Body of pancreas (tissue), 4 donors: ENCODE data around the gene PRKG1. TPM values are rescaled to one million over a fixed set of nuclear protein-coding genes. Genes with fewer than 3 reads are reported as not detected.

Experiments
- ATAC-seq: fragments of 150-250 bp; one replicate; pipeline ENCODE4 v1.9.1; 2016
- DNase-seq, 4 donors: peaks; one replicate each; pipeline ENCODE4 v3.0.0-alpha.2; 2019
- H3K27ac ChIP-seq, 4 donors: fragments of 200-600 bp; sonication (generic); 1 replicate in 3 of 4; 2 replicates in 1 of 4; pipeline versions ENCODE4 v1.5.1 to v1.6.1; 2016 to 2019; ENCODE audit warnings: mild to moderate bottlenecking in 1 of 4, mixed read lengths in 1 of 4, moderate library complexity in 1 of 4
- H3K27me3 ChIP-seq, 2 donors: fragments of 200-600 bp; sonication (generic); one replicate each; pipeline ENCODE4 v1.6.0; 2016; ENCODE audit warnings: mild to moderate bottlenecking in 1 of 2
- H3K36me3 ChIP-seq, 2 donors: fragments of 200-600 bp; sonication (generic); replicated peaks in 1 of 2; 2 replicates each; pipeline ENCODE4 v1.5.1; 2016; ENCODE audit warnings: low read depth in 2 of 2; ENCODE audit not compliant: insufficient read depth in 1 of 2
- H3K4me1 ChIP-seq: fragments of 200-600 bp; sonication (generic); one replicate; pipeline ENCODE4 v1.6.0; 2016
- H3K4me3 ChIP-seq, 2 donors: fragments of 200-600 bp; sonication (generic); 1 replicate in 1 of 2; 2 replicates in 1 of 2; pipeline ENCODE4 v1.5.1; 2016 to 2019
- H3K9me3 ChIP-seq, 3 donors: fragments of 200-600 bp; sonication (generic); 1 replicate in 2 of 3; 2 replicates in 1 of 3; pipeline ENCODE4 v1.5.1; 2016
- POLR2A ChIP-seq, 3 donors: fragments of 450-650 bp; IDR thresholded peaks; one replicate each; pipeline ENCODE4 v1.6.1; 2016; ENCODE audit warnings: antibody characterized with exemption in 3 of 3, mild to moderate bottlenecking in 2 of 3
- WGBS, 2 donors: methylation state at CpG; one replicate each; pipeline ENCODE4 v1.1.5; 2017; 5-methylcytosine and 5-hydroxymethylcytosine counted together
- intact Hi-C: fragments of 100-400 bp; cut with DNase I; formaldehyde crosslinking; loops from one replicate; pipeline ENCODE4 v1.15.1; 2023
- total RNA-seq, 2 donors: library from RNA; depleted of rRNA; stranded (reverse); fragments of >200 nt; gene quantifications; one replicate each; pipeline ENCODE4 v1.1.0, GENCODE V29; 2016
- TF ChIP-seq, protein P1 (sequence below), 7 experiments: fragments of 450-650 bp in 4 of 7; fragments of 200-600 bp in 3 of 7; sonication (generic) in 3 of 7; IDR thresholded peaks; one replicate each; pipeline ENCODE4 v1.5.1; 2016 to 2019; ENCODE audit warnings: antibody characterized with exemption in 7 of 7

The PRKG1 gene
- total RNA-seq, 2 donors from 2014 or later = 14.2 to 18.9 TPM

GRCh38 chr10:51653025-51653424, 578.7 kb downstream of the PRKG1 start:
- no peaks in the 10 kb centered on the region for H3K9me3 ChIP-seq
- H3K36me3 ChIP-seq = no peaks in the 10 kb centered on the region
- H3K4me3 ChIP-seq = no peak overlapping the region
- H3K27me3 ChIP-seq = no peaks in the 10 kb centered on the region
- intact Hi-C loops = no loop called here
- DNase-seq = no peak
- H3K4me1 ChIP-seq = no peaks in the 10 kb centered on the region
- TF ChIP-seq POLR2A (IDR thresholded peaks at IDR 0.05) = no peak
- TF ChIP-seq, protein P1, sequence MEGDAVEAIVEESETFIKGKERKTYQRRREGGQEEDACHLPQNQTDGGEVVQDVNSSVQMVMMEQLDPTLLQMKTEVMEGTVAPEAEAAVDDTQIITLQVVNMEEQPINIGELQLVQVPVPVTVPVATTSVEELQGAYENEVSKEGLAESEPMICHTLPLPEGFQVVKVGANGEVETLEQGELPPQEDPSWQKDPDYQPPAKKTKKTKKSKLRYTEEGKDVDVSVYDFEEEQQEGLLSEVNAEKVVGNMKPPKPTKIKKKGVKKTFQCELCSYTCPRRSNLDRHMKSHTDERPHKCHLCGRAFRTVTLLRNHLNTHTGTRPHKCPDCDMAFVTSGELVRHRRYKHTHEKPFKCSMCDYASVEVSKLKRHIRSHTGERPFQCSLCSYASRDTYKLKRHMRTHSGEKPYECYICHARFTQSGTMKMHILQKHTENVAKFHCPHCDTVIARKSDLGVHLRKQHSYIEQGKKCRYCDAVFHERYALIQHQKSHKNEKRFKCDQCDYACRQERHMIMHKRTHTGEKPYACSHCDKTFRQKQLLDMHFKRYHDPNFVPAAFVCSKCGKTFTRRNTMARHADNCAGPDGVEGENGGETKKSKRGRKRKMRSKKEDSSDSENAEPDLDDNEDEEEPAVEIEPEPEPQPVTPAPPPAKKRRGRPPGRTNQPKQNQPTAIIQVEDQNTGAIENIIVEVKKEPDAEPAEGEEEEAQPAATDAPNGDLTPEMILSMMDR (IDR thresholded peaks at IDR 0.05) = no peak
- no peak for ATAC-seq
- no peak overlapping the region for H3K27ac ChIP-seq

DNA sequence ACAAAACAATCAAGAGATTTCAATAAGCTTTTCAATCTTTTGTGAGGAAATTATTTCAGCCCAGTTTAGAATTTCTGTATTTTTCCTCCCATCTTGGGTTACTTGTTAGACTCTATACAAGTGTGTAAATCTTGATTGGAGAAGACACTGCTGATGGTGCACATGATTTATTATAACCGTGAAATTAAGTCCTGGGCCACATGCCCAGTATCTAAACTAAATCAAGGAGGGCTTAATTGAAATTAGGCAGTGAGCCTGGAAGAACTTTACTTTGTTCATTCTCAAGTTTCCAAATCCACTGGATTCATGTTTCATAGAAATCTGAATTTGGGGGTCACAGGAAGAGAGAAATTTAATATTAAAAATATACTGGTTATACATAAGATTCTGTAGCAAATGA, 580.6 kb downstream of the PRKG1 start:
- WGBS, 2 donors = 37 to 83% methylated on average over 1 of the region's 1 CpG
- intact Hi-C loops = no loop called here
- DNase-seq = no peak
- no peak for ATAC-seq
- no peak overlapping the region for H3K27ac ChIP-seq
- H3K4me1 ChIP-seq = no peaks in the 10 kb centered on the region
- H3K27me3 ChIP-seq = no peaks in the 10 kb centered on the region
- no peaks in the 10 kb centered on the region for H3K36me3 ChIP-seq
- no peak overlapping the region for H3K4me3 ChIP-seq
- H3K9me3 ChIP-seq = no peaks in the 10 kb centered on the region
- no peak for TF ChIP-seq POLR2A (IDR thresholded peaks at IDR 0.05)
- TF ChIP-seq, protein P1 (IDR thresholded peaks at IDR 0.05) = no peak

DNA sequence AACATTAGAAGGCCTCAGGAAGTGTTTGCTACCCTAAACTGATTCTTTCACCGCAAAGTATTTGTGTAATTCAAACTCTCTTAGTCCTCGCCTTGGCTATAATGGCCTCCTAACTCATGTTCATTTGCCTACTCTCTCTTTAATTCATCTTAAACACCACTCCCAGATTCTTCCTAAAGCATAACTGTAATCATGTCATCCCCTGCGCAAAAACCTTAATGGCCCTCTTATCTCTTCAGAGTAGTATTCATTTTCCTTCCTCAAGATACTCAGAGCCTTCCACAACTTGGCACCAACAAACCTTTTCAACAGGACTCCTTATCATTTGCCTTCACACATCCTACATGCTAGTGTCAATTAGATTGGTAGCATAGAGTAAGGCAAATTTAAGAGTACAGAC, 582.2 kb downstream of the PRKG1 start:
- Histone ChIP-seq H3K27me3 (no peaks in the 10 kb centered on the region), H3K4me1 (no peaks in the 10 kb centered on the region), H3K36me3 (no peaks in the 10 kb centered on the region), H3K9me3 (no peaks in the 10 kb centered on the region), H3K27ac (no peak overlapping the region), H3K4me3 (no peak overlapping the region)
- no peak for DNase-seq
- no peak for TF ChIP-seq POLR2A (IDR thresholded peaks at IDR 0.05)
- TF ChIP-seq, protein P1 (IDR thresholded peaks at IDR 0.05) = no peak
- intact Hi-C loops = no loop called here
- 90 to 92% methylated on average over 3 of the region's 3 CpGs for WGBS, 2 donors
- ATAC-seq = no peak

DNA sequence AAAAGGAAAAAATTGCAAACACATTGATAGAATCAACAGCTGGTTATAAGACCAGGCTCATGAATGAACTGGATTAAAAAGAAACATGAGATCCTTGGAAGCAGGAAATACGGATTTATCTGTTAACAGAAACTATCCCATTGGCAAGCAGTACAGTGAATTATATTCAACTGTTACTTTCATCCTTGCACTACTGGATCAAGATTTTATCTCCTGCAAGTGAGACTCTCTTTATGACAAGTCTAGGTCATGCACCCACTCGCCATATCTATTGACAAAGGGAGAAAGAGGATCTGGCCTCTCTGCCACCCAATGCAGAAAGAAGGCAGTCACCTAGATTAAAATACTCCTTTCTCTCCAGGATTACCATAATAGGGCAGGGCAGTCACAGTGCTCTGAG, 583.7 kb downstream of the PRKG1 start:
- Histone ChIP-seq H3K27me3 (no peaks in the 10 kb centered on the region), H3K36me3 (no peaks in the 10 kb centered on the region), H3K4me1 (no peaks in the 10 kb centered on the region), H3K4me3 (no peak overlapping the region), H3K27ac (no peak overlapping the region), H3K9me3 (no peaks in the 10 kb centered on the region)
- TF ChIP-seq, protein P1 (IDR thresholded peaks at IDR 0.05) = no peak
- no peak for DNase-seq
- no peak for ATAC-seq
- 73 to 74% methylated on average over 2 of the region's 2 CpGs for WGBS, 2 donors
- intact Hi-C loops = no loop called here

- H3K27ac ChIP-seq = no peak overlapping the region
- 89 to 93% methylated on average over 1 of the region's 1 CpG for WGBS, 2 donors
- ATAC-seq (no peak), DNase-seq (no peak)
- intact Hi-C loops = no loop called here
- H3K4me1 ChIP-seq = no peaks in the 10 kb centered on the region
- no peaks in the 10 kb centered on the region for H3K36me3 ChIP-seq
- H3K9me3 ChIP-seq = no peaks in the 10 kb centered on the region
- H3K4me3 ChIP-seq = no peak overlapping the region
- no peak for TF ChIP-seq POLR2A (IDR thresholded peaks at IDR 0.05)
- TF ChIP-seq, protein P1 (IDR thresholded peaks at IDR 0.05) = no peak
- no peaks in the 10 kb centered on the region for H3K27me3 ChIP-seq
These were observed 585.1 kb downstream of the PRKG1 start for GRCh38 chr10:51659344-51659743.
